Gastroesophageal sphincter (tissue), 3 donors: Measurements from ENCODE around the gene MED7.
A peak's percentile ranks its signal among the peaks of the same experiment; 100 is the strongest.

Source experiments
- CTCF ChIP-seq, 4 experiments: fragments of 200-600 bp in 2 of 4; fragments of 450-650 bp in 2 of 4; sonication (generic) in 1 of 4; IDR thresholded peaks; one replicate each; pipeline ENCODE4 v1.5.1; 2017 to 2019; ENCODE audit warnings: antibody characterized with exemption in 4 of 4, mild to moderate bottlenecking in 2 of 4, moderate library complexity in 2 of 4
- EP300 ChIP-seq: sonication (generic); formaldehyde crosslinking; IDR thresholded peaks from one replicate; pipeline ENCODE4 v1.6.1; 2017; ENCODE audit warnings: antibody characterized with exemption, mild to moderate bottlenecking
- POLR2A ChIP-seq, 2 donors: fragments of 450-650 bp; IDR thresholded peaks; one replicate each; pipeline ENCODE4 v1.6.1; 2017; ENCODE audit warnings: antibody characterized with exemption in 2 of 2, mild to moderate bottlenecking in 2 of 2, moderate library complexity in 1 of 2
- POLR2AphosphoS5 ChIP-seq: sonication (generic); formaldehyde crosslinking; IDR thresholded peaks from one replicate; pipeline ENCODE4 v1.6.1; 2017; ENCODE audit warnings: antibody characterized with exemption

- no peak for TF ChIP-seq EP300
- peak in 1 of 4 experiments; percentile 13 for TF ChIP-seq CTCF (IDR thresholded peaks at IDR 0.05)
- TF ChIP-seq POLR2A (IDR thresholded peaks at IDR 0.05), result no peak
- TF ChIP-seq POLR2AphosphoS5, result no peak
Observed at GRCh38 chr5:157143127-157143971, 684 bp upstream of the MED7 start.
